ENCODE measurements around the gene MOCS3. TPM values are rescaled to one million over a fixed set of nuclear protein-coding genes. Genes with fewer than 3 reads are reported as not detected.

Gene MOCS3
- total RNA-seq, 2 donors from 2014 or later, result 5.7 to 5.9 TPM

DNA sequence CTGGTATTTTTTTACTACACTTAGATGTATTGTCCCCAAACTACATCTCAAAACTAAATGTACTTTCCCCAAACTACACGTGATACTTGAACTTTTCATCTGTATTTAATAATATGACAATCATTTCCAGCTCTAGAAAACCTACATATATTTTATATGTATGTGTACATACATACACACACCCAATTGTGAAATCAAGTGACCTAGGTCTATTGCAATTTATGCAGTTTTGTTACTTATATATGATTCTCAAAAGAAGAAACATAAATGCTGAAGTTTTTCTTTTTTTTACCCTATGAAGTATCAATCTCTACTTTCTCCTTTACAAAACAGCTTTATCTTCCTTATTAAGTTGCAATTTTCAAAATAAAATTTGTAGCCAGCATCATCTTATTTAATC, 32.1 kb upstream of the MOCS3 start:
- no peak overlapping the region for H3K4me3 Mint-ChIP-seq
- peaks cover 22% of the 10 kb centered on the region for H3K36me3 Mint-ChIP-seq
- DNase-seq (ENCODE audit: low spot score) (no peak), ATAC-seq (no peak)
- H3K9me3 Mint-ChIP-seq, result no peaks in the 10 kb centered on the region
- H3K27me3 Mint-ChIP-seq, result no peaks in the 10 kb centered on the region
- H3K27ac Mint-ChIP-seq, result peak overlapping the region in 1 of 2 donors; percentile 65
- H3K4me1 Mint-ChIP-seq (ENCODE audit: low read depth in 2 of 2), result peaks cover 39 to 59% of the 10 kb centered on the region in 2 donors

GRCh38 chr20:50928469-50928868, 30.1 kb upstream of the MOCS3 start:
- DNase-seq (ENCODE audit: low spot score) (no peak), ATAC-seq (no peak)
- peak overlapping the region; percentile 95 for H3K4me3 Mint-ChIP-seq
- peaks cover 35 to 53% of the 10 kb centered on the region in 2 donors for H3K4me1 Mint-ChIP-seq (ENCODE audit: low read depth in 2 of 2)
- peak overlapping the region; percentile 92 to 95 for H3K27ac Mint-ChIP-seq
- H3K36me3 Mint-ChIP-seq, result peaks cover 22% of the 10 kb centered on the region
- H3K9me3 Mint-ChIP-seq, result no peaks in the 10 kb centered on the region
- no peaks in the 10 kb centered on the region for H3K27me3 Mint-ChIP-seq

DNA sequence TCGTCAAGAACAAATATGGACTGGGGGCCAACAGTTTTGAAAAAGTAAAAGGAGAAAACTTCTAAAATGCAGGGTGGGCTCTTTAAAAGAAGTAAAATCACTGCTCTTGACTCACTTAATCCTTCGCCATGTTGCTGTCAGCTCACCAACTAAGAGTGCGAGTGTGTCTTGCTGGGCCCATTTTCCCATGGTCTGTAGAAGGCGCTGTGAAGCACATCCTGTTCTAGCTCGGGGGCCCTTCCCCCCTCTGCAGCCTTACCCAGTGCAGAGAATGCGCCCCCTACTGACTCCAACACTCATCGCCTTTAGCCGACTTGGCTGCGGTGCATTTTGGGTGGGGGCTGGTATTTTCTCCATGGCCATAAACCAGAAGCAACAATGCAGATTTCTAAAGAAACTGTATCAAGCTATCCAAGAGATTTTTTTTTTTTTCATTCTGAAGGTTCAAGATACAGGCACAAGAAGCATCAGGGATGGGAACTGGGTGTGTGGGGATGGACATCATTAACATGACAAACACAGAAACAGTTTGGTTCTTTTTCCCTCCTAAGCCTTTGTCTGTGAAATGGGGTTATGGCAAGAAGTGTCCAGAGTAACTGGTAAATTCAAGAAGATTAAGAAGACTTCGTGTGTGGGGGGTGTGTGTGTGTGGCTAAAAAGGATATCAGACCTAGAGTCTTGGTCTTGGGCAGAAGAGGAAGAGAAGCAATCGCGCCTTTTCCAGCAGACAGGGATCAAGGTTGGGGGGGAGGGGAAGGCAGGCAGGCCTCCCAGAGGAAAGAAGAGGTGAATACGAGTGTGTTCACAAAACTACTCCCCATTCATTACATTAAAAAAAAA, 29.1 kb upstream of the MOCS3 start:
- H3K27ac Mint-ChIP-seq, result peak overlapping the region; percentile 92 to 95
- peaks cover 22% of the 10 kb centered on the region for H3K36me3 Mint-ChIP-seq
- H3K4me3 Mint-ChIP-seq, result peak overlapping the region; percentile 95
- DNase-seq (ENCODE audit: low spot score) (peak; percentile 93), ATAC-seq (peak; percentile 79 to 81)
- H3K4me1 Mint-ChIP-seq (ENCODE audit: low read depth in 2 of 2), result peaks cover 32 to 53% of the 10 kb centered on the region in 2 donors
- no peaks in the 10 kb centered on the region for H3K9me3 Mint-ChIP-seq
- no peaks in the 10 kb centered on the region for H3K27me3 Mint-ChIP-seq

DNA sequence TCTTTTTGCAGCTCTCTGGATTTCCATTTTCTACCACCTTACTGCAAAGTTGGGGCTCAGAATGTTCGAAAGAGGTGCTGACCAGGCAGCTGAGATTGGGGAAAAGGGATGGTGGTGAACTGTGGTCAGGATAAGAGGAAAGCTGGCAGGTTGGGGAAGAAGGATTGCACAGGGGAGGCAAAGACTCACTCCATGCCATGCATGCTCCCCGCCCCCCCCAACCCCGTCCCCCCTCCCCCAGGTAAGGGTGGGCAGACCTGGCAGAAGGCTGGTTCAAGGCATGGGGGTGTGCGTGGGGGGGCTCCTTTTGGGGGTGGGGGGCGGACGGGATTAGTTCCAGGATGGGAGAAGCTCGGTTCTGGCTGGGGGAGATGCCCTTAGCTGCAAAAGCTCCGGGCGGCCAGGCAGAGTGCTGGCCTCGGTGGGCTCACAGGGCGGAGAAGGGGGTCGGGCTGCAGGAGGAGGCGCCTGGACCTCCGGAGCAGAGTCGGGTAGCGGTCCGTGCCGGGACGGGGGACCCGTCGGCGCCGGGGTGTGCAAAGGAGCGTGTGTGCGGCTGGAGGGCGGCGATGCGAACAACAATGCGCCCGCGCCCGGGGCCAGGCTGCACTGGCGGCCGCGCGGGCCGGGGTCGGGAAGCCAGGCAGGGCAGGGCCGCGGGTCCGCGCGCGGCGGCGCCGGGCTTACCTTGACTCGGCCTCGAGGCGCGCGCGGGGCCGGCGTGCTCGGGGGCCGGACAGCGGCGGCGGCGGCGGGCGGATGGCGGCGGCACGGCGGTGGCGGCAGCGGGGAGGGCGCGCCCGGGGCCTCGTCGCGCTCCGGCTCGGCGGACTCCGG, 28.3 kb upstream of the MOCS3 start:
- peak overlapping the region; percentile 95 for H3K4me3 Mint-ChIP-seq
- DNase-seq (ENCODE audit: low spot score) (no peak), ATAC-seq (peak in 1 of 2 donors; percentile 21)
- H3K27me3 Mint-ChIP-seq, result no peaks in the 10 kb centered on the region
- peaks cover 26 to 45% of the 10 kb centered on the region in 2 donors for H3K4me1 Mint-ChIP-seq (ENCODE audit: low read depth in 2 of 2)
- H3K36me3 Mint-ChIP-seq, result peaks cover 23% of the 10 kb centered on the region
- H3K27ac Mint-ChIP-seq, result peak overlapping the region; percentile 92 to 95
- no peaks in the 10 kb centered on the region for H3K9me3 Mint-ChIP-seq

DNA sequence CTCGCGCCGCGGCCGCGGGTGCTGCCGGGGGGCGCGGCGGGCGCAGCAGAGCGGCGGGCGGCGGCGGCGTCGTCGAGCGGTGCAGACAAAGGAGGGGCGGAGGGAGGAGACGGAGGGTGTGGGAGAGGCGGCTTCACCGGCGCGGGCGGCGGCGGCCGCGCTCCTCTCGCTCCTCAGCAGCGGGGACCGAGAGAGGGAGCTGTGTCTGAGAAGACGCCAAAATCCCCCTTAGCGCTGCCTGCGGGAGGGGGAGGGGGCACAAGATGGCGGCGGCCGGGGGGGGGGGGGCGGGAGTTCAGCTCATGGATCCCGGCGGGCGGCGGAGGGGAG, 27.7 kb upstream of the MOCS3 start:
- H3K36me3 Mint-ChIP-seq, result peaks cover 26% of the 10 kb centered on the region
- H3K4me1 Mint-ChIP-seq (ENCODE audit: low read depth in 2 of 2), result peaks cover 20 to 39% of the 10 kb centered on the region in 2 donors
- ATAC-seq (peak; percentile 57 to 77), DNase-seq (ENCODE audit: low spot score) (peak; percentile 83)
- no peaks in the 10 kb centered on the region for H3K27me3 Mint-ChIP-seq
- H3K27ac Mint-ChIP-seq, result peak overlapping the region; percentile 92 to 95
- peak overlapping the region; percentile 95 for H3K4me3 Mint-ChIP-seq
- H3K9me3 Mint-ChIP-seq, result no peaks in the 10 kb centered on the region

DNA sequence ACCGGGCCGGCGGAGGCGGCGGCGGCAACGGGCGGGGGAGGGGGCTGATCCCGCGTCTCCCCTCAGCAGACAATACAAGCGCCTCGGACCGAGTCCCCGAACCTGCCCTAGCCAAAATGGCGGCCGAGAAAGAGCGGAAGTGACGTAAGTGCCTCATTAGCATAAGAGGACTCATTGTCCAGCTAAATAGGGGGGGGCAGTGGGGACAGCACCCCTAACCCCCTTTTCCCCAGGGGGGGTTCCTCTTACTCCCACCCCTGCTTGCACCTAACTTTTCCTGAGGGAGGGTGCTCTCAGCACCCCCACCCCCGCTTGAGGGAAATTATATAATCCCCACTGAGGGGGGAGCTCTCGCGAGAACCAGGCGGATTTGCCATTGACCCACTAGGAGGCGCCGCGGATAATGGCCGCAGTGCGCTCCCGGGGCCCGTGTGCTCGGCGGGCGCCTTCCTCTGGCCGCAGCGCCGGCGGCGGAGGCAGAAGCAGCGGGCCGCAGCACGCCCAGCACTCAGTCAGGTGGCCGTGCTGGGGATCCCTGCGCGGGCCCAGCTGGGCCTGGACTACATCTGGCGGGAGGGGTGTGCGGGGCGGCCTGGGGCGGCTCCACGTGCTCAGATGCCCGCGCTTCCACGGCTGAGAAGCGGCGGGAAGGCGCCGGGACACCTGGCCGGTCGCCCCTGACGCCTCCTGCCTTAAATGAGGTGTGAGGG, 27.2 kb upstream of the MOCS3 start, which contains the start of gene ADNP:
Gene ADNP (minus strand): TSS at position 132 of the 710 bp plus-strand sequence. CDS start 27,441 bp downstream, outside the sequence.
- H3K9me3 Mint-ChIP-seq, result no peaks in the 10 kb centered on the region
- H3K36me3 Mint-ChIP-seq, result peaks cover 26% of the 10 kb centered on the region

DNA sequence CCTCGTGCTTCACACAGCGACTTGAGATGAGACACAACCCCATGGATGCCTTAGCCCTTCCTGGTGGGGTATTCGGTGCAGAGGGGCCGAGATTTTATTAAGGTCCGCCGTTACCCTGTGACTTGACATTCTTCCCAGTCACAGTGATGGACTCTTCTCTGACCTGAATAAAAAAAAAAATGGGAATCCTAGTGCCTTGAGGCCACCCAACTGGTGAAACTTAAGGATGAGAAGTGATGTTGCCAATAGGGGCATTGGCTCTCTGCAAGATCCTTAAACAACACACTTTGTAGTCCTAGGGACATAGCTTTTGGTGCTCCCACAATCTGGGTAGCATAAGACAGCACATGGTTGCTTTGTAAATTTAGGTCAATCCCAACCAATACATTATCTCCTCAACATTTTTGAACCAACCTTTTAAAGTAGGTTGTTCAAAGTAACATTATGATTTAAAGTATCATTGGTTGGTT, 26.6 kb upstream of the MOCS3 start:
- Mint-ChIP-seq H3K9me3 (no peaks in the 10 kb centered on the region), H3K27me3 (no peaks in the 10 kb centered on the region), H3K4me3 (peak overlapping the region; percentile 95), H3K36me3 (peaks cover 26% of the 10 kb centered on the region), H3K27ac (peak overlapping the region; percentile 92 to 95), H3K4me1 (ENCODE audit: low read depth in 2 of 2) (peaks cover 20 to 38% of the 10 kb centered on the region in 2 donors)
- no peak for ATAC-seq
- DNase-seq (ENCODE audit: low spot score), result no peak

More for the DNA sequence above, 27.2 kb upstream of the MOCS3 start, which contains the start of gene ADNP:
- Mint-ChIP-seq H3K4me3 (peak within 1 kb of the TSS; percentile 95), H3K27me3 (no peaks in the 10 kb centered on the region), H3K4me1 (ENCODE audit: low read depth in 2 of 2) (peaks cover 20 to 39% of the 10 kb centered on the region in 2 donors), H3K27ac (peak within 1 kb of the TSS; percentile 92 to 95)
- DNase-seq (ENCODE audit: low spot score) (peak; percentile 89), ATAC-seq (peak; percentile 86 to 88)

DNA sequence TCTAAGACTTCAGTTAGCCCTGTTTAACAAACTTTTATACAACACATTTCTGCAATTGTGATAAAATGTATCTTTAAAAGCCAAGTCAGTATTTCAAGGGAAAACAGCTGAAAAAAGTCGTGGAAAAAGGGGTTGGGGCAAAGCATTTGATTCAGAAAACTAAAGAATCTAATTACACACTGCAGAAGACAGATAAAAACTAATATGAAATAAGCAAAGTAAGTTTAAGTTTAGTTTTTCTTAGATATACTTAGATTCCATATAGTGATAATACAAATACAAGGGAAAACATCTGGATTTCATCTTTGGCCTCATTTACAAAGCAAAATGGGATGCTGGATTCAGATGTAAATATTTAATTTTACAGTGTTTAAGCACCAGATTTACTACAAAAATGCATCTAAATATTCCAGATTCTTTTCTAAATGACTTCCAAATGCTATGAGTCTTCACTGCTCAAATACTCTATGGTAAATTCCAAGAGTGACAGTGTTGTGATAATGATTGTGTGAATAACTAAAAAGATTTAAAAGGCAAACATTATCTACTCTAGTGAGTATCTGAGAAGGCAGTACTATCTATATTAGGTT, 25.8 kb upstream of the MOCS3 start:
- Mint-ChIP-seq H3K9me3 (no peaks in the 10 kb centered on the region), H3K36me3 (peaks cover 26% of the 10 kb centered on the region)
- ATAC-seq, result no peak

GRCh38 chr20:50933589-50933988, 25.0 kb upstream of the MOCS3 start:
- no peak for ATAC-seq
- no peak overlapping the region for H3K4me3 Mint-ChIP-seq
- no peaks in the 10 kb centered on the region for H3K9me3 Mint-ChIP-seq
- H3K36me3 Mint-ChIP-seq, result peaks cover 22% of the 10 kb centered on the region
- no peaks in the 10 kb centered on the region for H3K27me3 Mint-ChIP-seq
- peak overlapping the region in 1 of 2 donors; percentile 95 for H3K27ac Mint-ChIP-seq
- H3K4me1 Mint-ChIP-seq (ENCODE audit: low read depth in 2 of 2), result peaks cover 17 to 22% of the 10 kb centered on the region in 2 donors
- no peak for DNase-seq (ENCODE audit: low spot score)

More for the DNA sequence above, 25.8 kb upstream of the MOCS3 start:
- no peak for DNase-seq (ENCODE audit: low spot score)
- Mint-ChIP-seq H3K4me1 (ENCODE audit: low read depth in 2 of 2) (peaks cover 20 to 30% of the 10 kb centered on the region in 2 donors), H3K4me3 (no peak overlapping the region), H3K27ac (peak overlapping the region; percentile 92 to 95), H3K27me3 (no peaks in the 10 kb centered on the region)

DNA sequence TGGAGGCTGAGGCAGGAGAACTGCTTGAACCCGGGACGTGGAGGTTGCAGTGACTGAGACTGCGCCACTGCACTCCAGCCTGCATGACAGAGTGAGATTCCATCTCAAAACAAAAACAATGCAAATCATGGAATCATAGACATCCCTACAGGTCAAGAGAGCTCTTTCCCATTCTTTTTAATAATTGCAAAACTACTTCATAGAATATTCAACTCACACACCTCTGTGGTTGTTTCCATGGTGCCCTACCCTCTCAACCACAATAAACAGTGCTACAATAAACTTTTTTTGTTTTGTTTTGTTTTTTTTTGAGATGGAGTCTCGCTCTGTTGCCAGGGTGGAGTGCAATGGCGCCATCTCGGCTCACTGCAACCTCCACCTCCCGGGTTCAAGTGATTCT, 15.5 kb upstream of the MOCS3 start:
- ATAC-seq (no peak), DNase-seq (ENCODE audit: low spot score) (no peak)
- Mint-ChIP-seq H3K9me3 (no peaks in the 10 kb centered on the region), H3K27me3 (no peaks in the 10 kb centered on the region), H3K4me1 (ENCODE audit: low read depth in 2 of 2) (no peaks in the 10 kb centered on the region), H3K4me3 (no peak overlapping the region), H3K36me3 (peaks cover 6% of the 10 kb centered on the region), H3K27ac (no peak overlapping the region)

GRCh38 chr20:50948132-50948785, 10.4 kb upstream of the MOCS3 start:
- H3K4me3 Mint-ChIP-seq, result no peak overlapping the region
- H3K4me1 Mint-ChIP-seq (ENCODE audit: low read depth in 2 of 2), result peaks cover 0 to 10% of the 10 kb centered on the region in 2 donors
- DNase-seq (ENCODE audit: low spot score) (no peak), ATAC-seq (no peak)
- no peaks in the 10 kb centered on the region for H3K27me3 Mint-ChIP-seq
- H3K27ac Mint-ChIP-seq, result no peak overlapping the region
- peaks cover 19% of the 10 kb centered on the region for H3K36me3 Mint-ChIP-seq
- no peaks in the 10 kb centered on the region for H3K9me3 Mint-ChIP-seq

DNA sequence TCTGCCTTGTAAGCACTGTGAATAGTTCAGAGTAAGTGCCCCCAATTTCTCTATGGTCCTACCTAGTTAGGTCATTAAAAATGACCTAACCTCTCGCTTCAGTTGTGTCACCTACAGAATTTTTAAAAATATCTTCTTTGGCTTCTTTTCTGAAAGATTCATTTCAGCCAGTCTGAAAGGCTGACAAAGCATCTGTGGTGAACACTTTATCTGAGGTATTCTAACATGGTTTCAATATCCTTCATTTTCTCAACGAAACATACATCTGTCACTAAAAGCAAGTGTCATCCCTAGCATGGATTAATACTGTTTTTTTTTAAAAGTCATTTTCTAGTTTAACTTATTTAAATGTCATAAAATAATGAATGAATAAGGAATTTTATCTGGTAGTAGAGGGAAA, 5.4 kb upstream of the MOCS3 start:
- peaks cover 26 to 35% of the 10 kb centered on the region in 2 donors for H3K4me1 Mint-ChIP-seq (ENCODE audit: low read depth in 2 of 2)
- no peak overlapping the region for H3K27ac Mint-ChIP-seq
- no peak for ATAC-seq
- no peaks in the 10 kb centered on the region for H3K9me3 Mint-ChIP-seq
- no peak for DNase-seq (ENCODE audit: low spot score)
- H3K4me3 Mint-ChIP-seq, result no peak overlapping the region
- peaks cover 13% of the 10 kb centered on the region for H3K36me3 Mint-ChIP-seq
- no peaks in the 10 kb centered on the region for H3K27me3 Mint-ChIP-seq
